Ammon's horn (tissue), 1 donor: ENCODE measurements around the gene FAM117B.

Experiments
- DNase-seq: peaks from one replicate; pipeline ENCODE4 v3.0.0-alpha.2; 2016; ENCODE audit warnings: low spot score

Gene FAM117B

GRCh38 chr2:202814226-202814625 is 179.5 kb downstream of the FAM117B start:
- DNase-seq = no peak

GRCh38 chr2:202815548-202816360 is 181.0 kb downstream of the FAM117B start:
- peak; percentile 63 for DNase-seq

- DNase-seq = no peak
Observed at GRCh38 chr2:202817771-202818170, 183.0 kb downstream of the FAM117B start.

GRCh38 chr2:202818321-202818720 is 183.6 kb downstream of the FAM117B start:
- no peak for DNase-seq
